Measurements from ENCODE around the gene GIMAP2.
"Not testable (repeated sequence)": the region's sequence is repeated elsewhere in the genome, so short reads cannot be mapped to it uniquely, and the experiment has no call there.

DNA sequence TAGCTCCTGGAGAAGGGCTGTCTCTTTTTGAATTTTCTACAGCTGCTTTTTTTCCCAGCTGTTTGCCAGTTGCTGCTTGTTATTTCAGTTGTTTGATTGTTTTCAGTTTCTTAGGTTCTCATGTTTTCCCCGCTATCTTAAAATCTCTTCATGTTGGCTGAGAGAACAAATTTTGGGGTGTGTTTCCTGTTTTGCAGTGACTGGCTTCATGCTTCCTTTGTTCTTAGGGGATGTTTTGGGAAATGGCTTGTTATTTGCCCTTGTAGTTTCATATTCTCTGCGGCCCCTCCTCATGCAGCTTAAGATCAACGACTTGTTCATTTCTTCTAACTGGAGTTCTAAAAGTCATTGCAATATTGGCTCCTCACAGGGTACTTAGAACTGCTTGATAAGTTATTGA, 8.7 kb upstream of the GIMAP2 start:
- not testable (repeated sequence) for TF ChIP-seq POLR2A (IDR thresholded peaks at IDR 0.05)
- TF ChIP-seq, protein P1, sequence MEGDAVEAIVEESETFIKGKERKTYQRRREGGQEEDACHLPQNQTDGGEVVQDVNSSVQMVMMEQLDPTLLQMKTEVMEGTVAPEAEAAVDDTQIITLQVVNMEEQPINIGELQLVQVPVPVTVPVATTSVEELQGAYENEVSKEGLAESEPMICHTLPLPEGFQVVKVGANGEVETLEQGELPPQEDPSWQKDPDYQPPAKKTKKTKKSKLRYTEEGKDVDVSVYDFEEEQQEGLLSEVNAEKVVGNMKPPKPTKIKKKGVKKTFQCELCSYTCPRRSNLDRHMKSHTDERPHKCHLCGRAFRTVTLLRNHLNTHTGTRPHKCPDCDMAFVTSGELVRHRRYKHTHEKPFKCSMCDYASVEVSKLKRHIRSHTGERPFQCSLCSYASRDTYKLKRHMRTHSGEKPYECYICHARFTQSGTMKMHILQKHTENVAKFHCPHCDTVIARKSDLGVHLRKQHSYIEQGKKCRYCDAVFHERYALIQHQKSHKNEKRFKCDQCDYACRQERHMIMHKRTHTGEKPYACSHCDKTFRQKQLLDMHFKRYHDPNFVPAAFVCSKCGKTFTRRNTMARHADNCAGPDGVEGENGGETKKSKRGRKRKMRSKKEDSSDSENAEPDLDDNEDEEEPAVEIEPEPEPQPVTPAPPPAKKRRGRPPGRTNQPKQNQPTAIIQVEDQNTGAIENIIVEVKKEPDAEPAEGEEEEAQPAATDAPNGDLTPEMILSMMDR (IDR thresholded peaks at IDR 0.05), result not testable (repeated sequence)
